GM12878 (cell line): ENCODE results near the gene ADAMTSL3. TPM values are rescaled to one million over a fixed set of nuclear protein-coding genes. Genes with fewer than 3 reads are reported as not detected.
A peak's percentile ranks its signal among the peaks of the same experiment; 100 is the strongest.

Experiments used
- ATF7 ChIP-seq: fragments of 450-650 bp; IDR thresholded peaks from 2 replicates; pipeline ENCODE4 v1.6.1; 2016; ENCODE audit warnings: low read depth, mild to moderate bottlenecking
- BCL11A ChIP-seq: IDR thresholded peaks from 2 replicates; pipeline ENCODE4 v1.6.1; 2011; ENCODE audit warnings: low read depth, low read length
- BHLHE40 ChIP-seq, 2 experiments: fragments of 450-650 bp in 1 of 2; IDR thresholded peaks; 2 replicates each; pipeline ENCODE4 v1.6.1; 2011 to 2017; ENCODE audit warnings: low read depth in 2 of 2, borderline replicate concordance in 1 of 2, improper control_type of control experiment in 1 of 2, low read length in 1 of 2, mild to moderate bottlenecking in 1 of 2
- BMI1 ChIP-seq: fragments of 450-650 bp; IDR thresholded peaks from 2 replicates; pipeline ENCODE4 v1.6.1; 2016; ENCODE audit warnings: mild to moderate bottlenecking, moderate library complexity, borderline replicate concordance
- CREM ChIP-seq: IDR thresholded peaks from 2 replicates; pipeline ENCODE4 v1.6.1; 2014; ENCODE audit warnings: antibody characterized with exemption, low read depth
- ESRRA ChIP-seq: IDR thresholded peaks from 2 replicates; pipeline ENCODE4 v1.6.1; 2012; ENCODE audit warnings: mild to moderate bottlenecking, low read length, improper control_type of control experiment
- EZH2 ChIP-seq: IDR thresholded peaks from 2 replicates; pipeline ENCODE4 v1.6.1; 2012; ENCODE audit warnings: low read depth, mild to moderate bottlenecking, control low read depth, inconsistent platforms, low read length, borderline replicate concordance; ENCODE audit not compliant: control insufficient read depth
- GABPA ChIP-seq: IDR thresholded peaks from 2 replicates; pipeline ENCODE4 v1.6.1; 2014; ENCODE audit warnings: antibody characterized with exemption, low read depth, mild to moderate bottlenecking, inconsistent platforms
- HCFC1 ChIP-seq: fragments of 150-350 bp; IDR thresholded peaks from 2 replicates; pipeline ENCODE4 v1.6.1; 2014; ENCODE audit warnings: low read length
- HDAC2 ChIP-seq: fragments of 200-600 bp; sonication (generic); IDR thresholded peaks from 2 replicates; pipeline ENCODE4 v1.6.1; 2017
- IKZF1 ChIP-seq: fragments of 450-650 bp; conservative IDR thresholded peaks from 2 replicates; pipeline ENCODE4 v1.6.1; 2017; ENCODE audit warnings: antibody characterized with exemption, mild to moderate bottlenecking
- NFYA ChIP-seq: IDR thresholded peaks from 2 replicates; pipeline ENCODE4 v1.6.1; 2011; ENCODE audit warnings: low read depth, mild to moderate bottlenecking, low read length, improper control_type of control experiment, borderline replicate concordance
- NFYB ChIP-seq: IDR thresholded peaks from 2 replicates; pipeline ENCODE4 v1.6.1; 2011; ENCODE audit warnings: low read depth, mild to moderate bottlenecking, low read length, improper control_type of control experiment, moderate library complexity; ENCODE audit not compliant: insufficient read depth
- PML ChIP-seq: IDR thresholded peaks from 2 replicates; pipeline ENCODE4 v1.6.1; 2012; ENCODE audit warnings: low read length, inconsistent platforms
- SMAD5 ChIP-seq: IDR thresholded peaks from 2 replicates; pipeline ENCODE4 v1.6.1; 2016; ENCODE audit warnings: antibody characterized with exemption, low read depth
- SMARCA5 ChIP-seq: fragments of 450-650 bp; IDR thresholded peaks from 2 replicates; pipeline ENCODE4 v1.6.1; 2017; ENCODE audit warnings: mild to moderate bottlenecking
- SMC3 ChIP-seq: IDR thresholded peaks from 2 replicates; pipeline ENCODE4 v1.6.1; 2011; ENCODE audit warnings: low read length, improper control_type of control experiment, borderline replicate concordance
- TARDBP ChIP-seq: IDR thresholded peaks from 2 replicates; pipeline ENCODE4 v1.6.1; 2016; ENCODE audit warnings: borderline replicate concordance
- TCF12 ChIP-seq: IDR thresholded peaks from 2 replicates; pipeline ENCODE4 v1.6.1; 2011; ENCODE audit warnings: low read depth, mild to moderate bottlenecking, low read length
- WRNIP1 ChIP-seq: IDR thresholded peaks from 2 replicates; pipeline ENCODE4 v1.6.1; 2011; ENCODE audit warnings: low read depth, low read length, improper control_type of control experiment, borderline replicate concordance
- YY1 ChIP-seq: IDR thresholded peaks from 2 replicates; pipeline ENCODE4 v1.6.1; 2011; ENCODE audit warnings: low read depth, mild to moderate bottlenecking, low read length
- ZNF24 ChIP-seq: fragments of 450-650 bp; IDR thresholded peaks from 2 replicates; pipeline ENCODE4 v1.6.1; 2017; ENCODE audit warnings: antibody characterized with exemption, mild to moderate bottlenecking
- polyA plus RNA-seq, 11 experiments: library from polyadenylated mRNA; depleted of rRNA in 4 of 11; unstranded in 6 of 11; stranded (reverse) in 5 of 11; fragments of >200 nt; fragmentation: Nextera tagmentation in 4 of 11; fragmentation: Illumina TruSeq in 1 of 11; extraction: Ambion mirVana in 4 of 11; extraction: Trizol in 1 of 11; gene quantifications; 1 replicate in 1 of 11; 2 replicates in 10 of 11; pipeline versions ENCODE4 v1.2.1 to v1.2.3, GENCODE V29; 2011 to 2016; ENCODE audit warnings: inconsistent platforms in 2 of 11, missing spikeins in 2 of 11, low read depth in 1 of 11
- total RNA-seq, 4 experiments: library from RNA; depleted of rRNA in 3 of 4; stranded (reverse); fragments of >200 nt in 3 of 4; fragmentation: Illumina TruSeq in 1 of 4; extraction: Trizol in 1 of 4; gene quantifications; 2 replicates each; pipeline versions ENCODE4 v1.2.1 to v1.2.3, GENCODE V29; 2013 to 2021
- TF ChIP-seq, protein P1 (sequence below): IDR thresholded peaks from 2 replicates; pipeline ENCODE4 v1.6.1; 2012; ENCODE audit warnings: low read depth, low read length, improper control_type of control experiment
- TF ChIP-seq, protein P2 (sequence below): fragments of 450-650 bp; IDR thresholded peaks from 2 replicates; pipeline ENCODE4 v1.6.1; 2017; ENCODE audit warnings: borderline replicate concordance
- TF ChIP-seq, protein P3 (sequence below): fragments of 450-650 bp; formaldehyde crosslinking; IDR thresholded peaks from 2 replicates; pipeline ENCODE4 v1.4.0; 2022; ENCODE audit warnings: mild to moderate bottlenecking, moderate library complexity
- TF ChIP-seq, protein P4 (sequence below): IDR thresholded peaks from 2 replicates; pipeline ENCODE4 v1.6.1; 2012; ENCODE audit warnings: mild to moderate bottlenecking, low read depth, low read length

ADAMTSL3 gene
- total and polyA plus RNA-seq, 10 of the 15 experiments (the other 5 are each of a cell fraction or from before 2014, with no cell fraction given), result 0.01 to 0.28 (median 0.13) TPM

DNA sequence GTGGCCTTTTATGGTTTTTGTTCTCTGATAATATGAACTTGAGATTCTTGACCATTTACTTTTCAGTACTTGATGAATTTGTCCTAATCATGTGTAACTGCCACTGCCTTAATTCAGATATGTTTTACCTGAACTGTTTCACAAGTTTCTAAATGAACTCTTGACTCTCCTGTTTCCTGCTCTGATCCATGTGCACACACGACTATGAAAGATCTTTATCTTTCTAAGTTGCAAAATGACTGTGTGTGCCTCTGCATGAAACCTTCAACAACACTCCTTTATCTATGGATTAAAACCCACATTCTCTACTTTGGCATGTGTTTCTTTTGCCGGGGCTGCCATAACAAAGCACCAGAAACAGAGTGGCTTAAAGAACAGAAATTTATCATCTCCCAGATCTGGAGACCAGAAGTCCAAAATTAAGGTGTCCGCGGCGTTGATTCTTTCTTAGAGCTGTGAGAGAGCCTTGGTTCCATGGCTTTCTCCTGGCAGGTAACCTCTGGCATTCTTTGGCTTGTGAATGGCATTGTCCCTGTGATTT, 275.0 kb downstream of the ADAMTSL3 start (continued):
- TF ChIP-seq, protein P1, sequence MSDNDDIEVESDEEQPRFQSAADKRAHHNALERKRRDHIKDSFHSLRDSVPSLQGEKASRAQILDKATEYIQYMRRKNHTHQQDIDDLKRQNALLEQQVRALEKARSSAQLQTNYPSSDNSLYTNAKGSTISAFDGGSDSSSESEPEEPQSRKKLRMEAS, result no peak
- peak; percentile 32; the same call in 1 of the 2 replicates for TF ChIP-seq CREM
- 0 out of 2 replicates have a peak, but pooled peaks have one; percentile 39 for TF ChIP-seq IKZF1
- TF ChIP-seq ZNF24, result no peak
- peak; percentile 60; the same call in 1 of the 2 replicates for TF ChIP-seq BCL11A
- TF ChIP-seq, protein P2, sequence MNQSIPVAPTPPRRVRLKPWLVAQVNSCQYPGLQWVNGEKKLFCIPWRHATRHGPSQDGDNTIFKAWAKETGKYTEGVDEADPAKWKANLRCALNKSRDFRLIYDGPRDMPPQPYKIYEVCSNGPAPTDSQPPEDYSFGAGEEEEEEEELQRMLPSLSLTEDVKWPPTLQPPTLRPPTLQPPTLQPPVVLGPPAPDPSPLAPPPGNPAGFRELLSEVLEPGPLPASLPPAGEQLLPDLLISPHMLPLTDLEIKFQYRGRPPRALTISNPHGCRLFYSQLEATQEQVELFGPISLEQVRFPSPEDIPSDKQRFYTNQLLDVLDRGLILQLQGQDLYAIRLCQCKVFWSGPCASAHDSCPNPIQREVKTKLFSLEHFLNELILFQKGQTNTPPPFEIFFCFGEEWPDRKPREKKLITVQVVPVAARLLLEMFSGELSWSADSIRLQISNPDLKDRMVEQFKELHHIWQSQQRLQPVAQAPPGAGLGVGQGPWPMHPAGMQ, result no peak
- TF ChIP-seq HDAC2, result no peak
- no peak for TF ChIP-seq ATF7
- TF ChIP-seq, protein P3, sequence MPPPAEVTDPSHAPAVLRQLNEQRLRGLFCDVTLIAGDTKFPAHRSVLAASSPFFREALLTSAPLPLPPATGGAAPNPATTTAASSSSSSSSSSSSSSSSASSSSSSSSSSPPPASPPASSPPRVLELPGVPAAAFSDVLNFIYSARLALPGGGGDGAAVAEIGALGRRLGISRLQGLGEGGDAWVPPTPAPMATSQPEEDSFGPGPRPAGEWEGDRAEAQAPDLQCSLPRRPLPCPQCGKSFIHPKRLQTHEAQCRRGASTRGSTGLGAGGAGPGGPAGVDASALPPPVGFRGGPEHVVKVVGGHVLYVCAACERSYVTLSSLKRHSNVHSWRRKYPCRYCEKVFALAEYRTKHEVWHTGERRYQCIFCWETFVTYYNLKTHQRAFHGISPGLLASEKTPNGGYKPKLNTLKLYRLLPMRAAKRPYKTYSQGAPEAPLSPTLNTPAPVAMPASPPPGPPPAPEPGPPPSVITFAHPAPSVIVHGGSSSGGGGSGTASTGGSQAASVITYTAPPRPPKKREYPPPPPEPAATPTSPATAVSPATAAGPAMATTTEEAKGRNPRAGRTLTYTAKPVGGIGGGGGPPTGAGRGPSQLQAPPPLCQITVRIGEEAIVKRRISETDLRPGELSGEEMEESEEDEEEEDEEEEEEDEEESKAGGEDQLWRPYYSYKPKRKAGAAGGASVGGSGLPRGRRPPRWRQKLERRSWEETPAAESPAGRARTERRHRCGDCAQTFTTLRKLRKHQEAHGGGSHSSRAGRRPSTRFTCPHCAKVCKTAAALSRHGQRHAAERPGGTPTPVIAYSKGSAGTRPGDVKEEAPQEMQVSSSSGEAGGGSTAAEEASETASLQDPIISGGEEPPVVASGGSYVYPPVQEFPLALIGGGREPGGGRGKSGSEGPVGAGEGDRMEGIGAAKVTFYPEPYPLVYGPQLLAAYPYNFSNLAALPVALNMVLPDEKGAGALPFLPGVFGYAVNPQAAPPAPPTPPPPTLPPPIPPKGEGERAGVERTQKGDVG (CRISPR knock-in tag), result no peak
- no peak for TF ChIP-seq EZH2
- no peak for TF ChIP-seq NFYA
- TF ChIP-seq NFYB, result no peak
- TF ChIP-seq HCFC1, result no peak
- TF ChIP-seq PML, result no peak
- TF ChIP-seq, protein P4, sequence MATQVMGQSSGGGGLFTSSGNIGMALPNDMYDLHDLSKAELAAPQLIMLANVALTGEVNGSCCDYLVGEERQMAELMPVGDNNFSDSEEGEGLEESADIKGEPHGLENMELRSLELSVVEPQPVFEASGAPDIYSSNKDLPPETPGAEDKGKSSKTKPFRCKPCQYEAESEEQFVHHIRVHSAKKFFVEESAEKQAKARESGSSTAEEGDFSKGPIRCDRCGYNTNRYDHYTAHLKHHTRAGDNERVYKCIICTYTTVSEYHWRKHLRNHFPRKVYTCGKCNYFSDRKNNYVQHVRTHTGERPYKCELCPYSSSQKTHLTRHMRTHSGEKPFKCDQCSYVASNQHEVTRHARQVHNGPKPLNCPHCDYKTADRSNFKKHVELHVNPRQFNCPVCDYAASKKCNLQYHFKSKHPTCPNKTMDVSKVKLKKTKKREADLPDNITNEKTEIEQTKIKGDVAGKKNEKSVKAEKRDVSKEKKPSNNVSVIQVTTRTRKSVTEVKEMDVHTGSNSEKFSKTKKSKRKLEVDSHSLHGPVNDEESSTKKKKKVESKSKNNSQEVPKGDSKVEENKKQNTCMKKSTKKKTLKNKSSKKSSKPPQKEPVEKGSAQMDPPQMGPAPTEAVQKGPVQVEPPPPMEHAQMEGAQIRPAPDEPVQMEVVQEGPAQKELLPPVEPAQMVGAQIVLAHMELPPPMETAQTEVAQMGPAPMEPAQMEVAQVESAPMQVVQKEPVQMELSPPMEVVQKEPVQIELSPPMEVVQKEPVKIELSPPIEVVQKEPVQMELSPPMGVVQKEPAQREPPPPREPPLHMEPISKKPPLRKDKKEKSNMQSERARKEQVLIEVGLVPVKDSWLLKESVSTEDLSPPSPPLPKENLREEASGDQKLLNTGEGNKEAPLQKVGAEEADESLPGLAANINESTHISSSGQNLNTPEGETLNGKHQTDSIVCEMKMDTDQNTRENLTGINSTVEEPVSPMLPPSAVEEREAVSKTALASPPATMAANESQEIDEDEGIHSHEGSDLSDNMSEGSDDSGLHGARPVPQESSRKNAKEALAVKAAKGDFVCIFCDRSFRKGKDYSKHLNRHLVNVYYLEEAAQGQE, result no peak
- TF ChIP-seq WRNIP1, result no peak
- TF ChIP-seq SMAD5, result no peak
- TF ChIP-seq GABPA, result no peak
- TF ChIP-seq ESRRA, result no peak
- TF ChIP-seq YY1, result no peak
- TF ChIP-seq TCF12, result no peak
- no peak for TF ChIP-seq BMI1
- no peak for TF ChIP-seq SMARCA5
- peak; percentile 42 to 44; a peak in 2 of 4 replicates for TF ChIP-seq BHLHE40 (IDR thresholded peaks at IDR 0.05; ENCODE audit: borderline replicate concordance in 1 of 2, low read depth in 2 of 2, low read length in 1 of 2)
- TF ChIP-seq SMC3, result no peak
- TF ChIP-seq TARDBP, result no peak
